ENCODE data around the gene SLC2A5. TPM values are rescaled to one million over a fixed set of nuclear protein-coding genes. Genes with fewer than 3 reads are reported as not detected.

SLC2A5 gene
- total RNA-seq, 1 experiment from 2014 or later, result 0.70 TPM

Other genes starting within 250 kb of the SLC2A5 start
- gene ENO1, start 190.9 kb downstream of the SLC2A5 start, total RNA-seq (2022), result 934 and 1,037 TPM in 2 replicates
- not detected in 2 replicates for gene CA6, start 123.8 kb downstream of the SLC2A5 start, total RNA-seq (2022)
- not detected in 2 replicates for gene SLC2A7, start 43.2 kb downstream of the SLC2A5 start, total RNA-seq (2022)
- 14.0 and 17.2 TPM in 2 replicates for gene GPR157, start 59.5 kb upstream of the SLC2A5 start, total RNA-seq (2022)
- 10.1 and 13.0 TPM in 2 replicates for gene H6PD, start 165.1 kb upstream of the SLC2A5 start, total RNA-seq (2022)
- 12.8 and 18.2 TPM in 2 replicates for gene SPSB1, start 223.3 kb upstream of the SLC2A5 start, total RNA-seq (2022)